ACHN (cell line): ENCODE measurements around the gene PODXL.

Experiments
- DNase-seq: peaks from one replicate; pipeline ENCODE4 v3.0.0-alpha.2; 2015
- in situ Hi-C: cut with HindIII; loops from 2 replicates; pipeline ENCODE4 v1.10.0; 2017; ENCODE audit warnings: low sequenced_read_pairs, low pct_ligation_motif_present, low pct_unique_long_range_greater_than_20kb

The PODXL gene

DNA sequence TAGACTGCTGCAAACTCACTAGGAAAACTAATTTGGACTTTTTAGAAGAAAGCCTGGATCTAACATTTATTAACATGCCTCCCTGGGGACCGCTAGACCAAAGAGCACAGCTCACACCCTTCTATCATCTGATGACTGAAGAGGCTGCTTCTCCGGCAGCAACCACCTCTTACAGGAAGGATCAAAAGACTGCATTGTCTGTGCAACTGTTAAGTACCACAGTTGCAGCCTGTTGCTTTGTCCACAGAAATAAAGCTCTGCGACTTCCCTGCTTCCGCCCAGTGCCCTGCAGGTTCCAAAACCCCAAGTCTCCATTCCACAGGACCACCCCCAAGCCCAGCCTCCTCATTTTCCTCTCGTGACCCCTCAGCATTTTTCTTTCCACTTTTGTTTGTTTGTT lies 14.0 kb upstream of the PODXL start:
- no peak for DNase-seq
- in situ Hi-C loops: no loop called here

DNA sequence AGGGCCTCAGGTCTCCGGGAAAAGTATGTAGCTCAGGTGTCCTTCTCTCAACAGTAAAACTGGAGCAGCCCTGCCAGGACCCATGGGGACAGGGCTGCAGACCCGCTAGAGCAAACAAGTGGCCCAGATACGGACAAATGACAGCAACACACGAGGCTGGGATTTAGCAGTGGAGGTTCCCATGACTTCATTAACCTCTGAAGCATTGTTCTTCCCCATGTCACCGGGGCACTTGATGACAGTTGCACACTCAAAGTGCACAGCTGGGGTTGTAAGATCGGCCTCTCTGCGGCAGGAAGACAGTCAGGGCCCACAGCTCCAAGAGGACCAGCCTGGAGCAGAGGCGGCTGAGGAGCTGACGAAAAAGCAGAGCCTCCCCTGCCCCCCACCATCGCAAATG lies 12.5 kb upstream of the PODXL start:
- in situ Hi-C loops: no loop called here
- DNase-seq: no peak

DNA sequence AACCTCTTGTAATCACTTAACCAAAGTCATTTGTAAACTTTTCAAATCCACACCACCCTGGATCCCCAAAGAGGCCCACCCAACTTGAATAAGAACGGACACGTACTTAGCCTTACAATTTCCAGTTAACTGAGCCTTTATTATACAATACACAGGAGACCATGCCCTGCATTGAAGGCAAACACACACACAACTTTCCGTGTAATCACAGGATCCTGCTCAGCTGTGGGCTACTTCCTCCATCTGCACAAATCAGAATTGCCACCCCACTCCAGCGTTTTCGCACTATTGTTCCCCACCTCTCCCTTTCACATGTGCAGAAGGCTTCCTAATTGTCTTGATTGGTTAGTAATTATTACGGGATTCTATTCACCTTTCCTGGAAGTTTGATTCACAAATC lies 12.1 kb upstream of the PODXL start:
- DNase-seq: no peak
- in situ Hi-C loops: no loop called here

DNA sequence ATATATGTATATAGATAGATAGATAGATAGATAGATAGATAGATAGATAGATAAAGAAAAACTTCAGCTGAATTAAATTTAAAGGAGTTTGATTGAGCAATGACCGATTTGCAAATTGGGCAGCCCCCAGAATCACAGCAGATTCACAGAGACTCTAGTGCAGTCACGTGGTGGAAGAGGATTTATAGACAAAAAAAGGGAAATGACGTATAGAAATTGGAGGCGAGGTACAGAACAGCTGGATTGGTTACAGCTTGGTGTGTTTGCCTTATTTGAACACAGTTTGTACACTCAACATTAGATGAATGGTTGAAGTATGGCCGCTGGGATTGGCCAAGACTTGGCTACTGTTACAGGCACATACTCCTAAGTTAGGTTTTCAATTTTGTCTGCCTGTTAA lies 8.2 kb upstream of the PODXL start:
- in situ Hi-C loops: no loop called here
- DNase-seq: no peak

DNA sequence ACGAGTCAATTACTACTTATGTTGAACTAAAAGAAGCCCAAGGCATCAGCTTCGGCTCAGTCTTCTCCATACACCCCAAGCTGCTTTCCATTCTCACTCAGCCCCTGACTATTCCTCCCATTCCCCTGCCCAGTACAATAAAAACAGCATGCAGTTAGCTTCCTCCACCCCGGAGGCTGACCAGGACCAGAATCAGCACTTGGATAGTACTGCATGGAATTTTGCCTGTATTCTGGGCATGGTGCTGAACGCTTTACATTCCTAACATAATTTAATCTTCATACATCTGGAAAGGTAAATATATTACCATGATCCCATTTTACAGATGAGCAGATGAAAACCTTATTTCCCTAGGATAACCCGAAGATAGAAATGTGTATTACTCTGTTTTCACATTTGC lies 7.5 kb upstream of the PODXL start:
- no peak for DNase-seq
- in situ Hi-C loops: no loop called here

DNA sequence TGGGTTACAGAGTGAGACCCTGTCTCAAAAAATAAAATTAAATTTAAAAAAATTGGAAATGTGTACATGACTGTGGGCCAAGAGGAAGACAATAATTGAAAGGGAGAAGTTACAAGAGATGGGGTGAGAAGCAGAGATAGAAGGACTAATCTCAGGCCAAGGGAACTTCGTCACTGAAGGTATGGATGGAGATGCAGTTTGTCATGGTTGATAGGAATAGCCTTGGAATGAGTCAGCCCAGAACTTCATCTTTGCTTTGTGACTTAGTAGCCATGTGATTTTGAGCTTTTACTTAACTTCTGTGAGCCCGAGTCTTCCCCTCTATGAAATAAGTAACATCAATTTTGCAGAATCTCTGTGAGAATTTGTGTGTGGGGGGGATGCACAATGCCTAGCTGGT lies 6.5 kb upstream of the PODXL start:
- DNase-seq: no peak
- in situ Hi-C loops: no loop called here

DNA sequence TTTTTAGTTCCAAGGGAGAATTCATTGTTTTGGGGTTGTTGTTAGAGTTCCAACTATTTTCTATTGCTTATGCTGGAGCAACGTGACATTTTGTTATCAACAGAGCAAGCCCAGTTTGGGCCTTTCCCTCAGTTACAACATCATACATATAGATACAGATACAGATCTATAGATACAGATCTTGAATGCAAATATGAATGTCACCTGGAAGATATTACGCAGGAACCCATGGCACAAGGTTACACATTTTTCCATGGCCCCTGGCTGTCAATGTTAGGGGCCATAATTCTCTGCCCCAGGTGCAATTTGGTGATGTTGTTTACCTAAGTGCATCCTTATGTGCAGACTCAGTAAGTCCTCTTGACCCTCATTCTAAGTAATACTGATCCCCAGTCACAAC lies 3.6 kb upstream of the PODXL start:
- in situ Hi-C loops: no loop called here
- DNase-seq: no peak

DNA sequence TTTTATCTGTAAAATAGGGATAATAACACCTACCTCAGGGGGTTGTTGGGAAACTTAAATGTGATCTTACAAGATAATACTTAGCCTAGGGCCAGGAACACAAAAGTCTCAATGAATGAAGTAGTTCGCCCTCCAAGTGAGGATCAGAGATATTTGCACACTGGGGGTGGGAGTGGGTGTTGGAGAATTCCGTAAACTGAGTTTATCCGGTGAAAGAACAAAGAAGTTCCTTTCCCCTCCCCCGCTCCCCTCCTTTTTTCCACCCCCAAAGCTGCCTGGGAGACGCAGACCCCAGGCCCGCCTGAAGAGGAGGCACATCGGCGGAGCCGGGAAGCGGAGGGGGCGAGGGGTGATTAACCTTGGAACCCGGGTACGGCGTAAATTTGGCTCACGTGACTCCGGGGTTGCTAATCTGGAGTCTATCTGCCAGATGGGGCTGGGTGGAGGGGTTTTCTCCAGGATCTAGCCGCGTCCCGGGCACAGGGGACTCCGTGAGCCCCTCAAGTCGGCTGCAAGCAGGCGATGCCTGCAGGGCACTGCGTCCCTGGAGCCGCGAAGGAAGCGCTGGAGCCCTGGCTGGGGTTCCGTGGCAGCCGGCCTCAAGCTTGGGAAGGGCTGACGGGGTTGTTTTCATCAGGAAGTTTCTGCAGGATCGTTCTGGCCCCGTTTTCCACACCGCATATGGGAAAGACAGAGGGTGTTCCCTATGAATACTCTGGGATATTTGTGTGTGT lies 1.4 kb upstream of the PODXL start:
- in situ Hi-C loops: no loop called here
- DNase-seq: no peak

DNA sequence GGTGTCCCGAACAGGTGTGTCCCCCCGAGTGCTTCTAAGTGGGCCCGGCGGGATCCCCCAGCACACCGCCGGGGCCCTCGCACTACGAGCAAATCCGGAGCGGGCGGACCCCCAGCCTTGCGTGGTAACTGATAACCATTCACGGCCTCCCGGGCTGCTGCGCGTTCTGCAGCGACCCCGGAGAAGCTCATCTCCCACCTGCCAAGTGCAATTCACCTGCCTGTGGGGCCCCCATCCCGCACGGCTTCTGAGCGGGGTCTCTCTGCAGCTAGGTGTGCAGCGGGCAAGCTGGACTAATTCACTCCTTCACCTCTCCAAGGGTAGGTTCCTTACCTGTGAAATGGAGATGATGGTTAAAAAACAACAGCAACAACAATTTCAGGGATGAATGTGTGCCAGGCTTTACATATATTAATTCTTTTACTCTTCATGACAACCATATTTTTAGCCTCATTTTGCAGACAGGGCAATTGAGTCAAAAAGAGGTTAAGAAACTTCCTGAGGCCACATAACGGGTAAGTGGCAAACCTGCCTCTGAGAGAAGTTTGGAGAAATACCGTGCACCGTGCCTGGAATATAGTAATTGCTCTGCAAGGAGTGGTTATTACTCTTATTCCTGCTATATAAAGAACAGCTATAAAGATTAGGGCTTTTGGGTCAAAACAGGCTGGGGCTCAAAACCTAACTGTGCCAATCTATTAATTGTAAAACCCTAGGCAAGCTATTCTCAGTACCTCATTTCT lies 652 bp upstream of the PODXL start:
- no peak for DNase-seq
- in situ Hi-C loops: no loop called here

DNA sequence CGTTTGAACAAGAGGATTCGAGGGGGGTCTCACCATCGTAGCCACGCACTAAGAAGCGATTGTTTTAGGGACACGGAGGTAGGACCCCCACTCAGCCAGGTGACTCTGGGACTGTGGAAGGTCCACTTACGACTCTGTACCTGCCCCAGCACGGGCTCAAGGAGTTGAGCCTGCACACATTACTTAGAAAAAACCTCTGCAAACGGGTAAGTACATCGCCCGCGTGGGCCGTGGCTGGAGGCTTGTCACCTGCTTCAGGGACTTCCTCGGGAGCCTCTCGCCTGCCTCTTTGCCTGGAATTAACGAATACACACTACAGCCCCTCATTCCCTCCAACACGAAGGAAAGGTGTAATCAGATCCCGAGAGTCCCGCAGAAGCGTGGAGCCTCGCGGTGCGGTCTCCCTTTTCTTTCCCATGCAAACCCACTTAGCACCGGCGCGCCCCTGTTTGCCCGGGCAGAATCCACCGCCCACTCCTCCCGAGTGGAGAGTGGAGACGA lies 826 bp downstream of the PODXL start:
- in situ Hi-C loops: no loop called here
- no peak for DNase-seq

DNA sequence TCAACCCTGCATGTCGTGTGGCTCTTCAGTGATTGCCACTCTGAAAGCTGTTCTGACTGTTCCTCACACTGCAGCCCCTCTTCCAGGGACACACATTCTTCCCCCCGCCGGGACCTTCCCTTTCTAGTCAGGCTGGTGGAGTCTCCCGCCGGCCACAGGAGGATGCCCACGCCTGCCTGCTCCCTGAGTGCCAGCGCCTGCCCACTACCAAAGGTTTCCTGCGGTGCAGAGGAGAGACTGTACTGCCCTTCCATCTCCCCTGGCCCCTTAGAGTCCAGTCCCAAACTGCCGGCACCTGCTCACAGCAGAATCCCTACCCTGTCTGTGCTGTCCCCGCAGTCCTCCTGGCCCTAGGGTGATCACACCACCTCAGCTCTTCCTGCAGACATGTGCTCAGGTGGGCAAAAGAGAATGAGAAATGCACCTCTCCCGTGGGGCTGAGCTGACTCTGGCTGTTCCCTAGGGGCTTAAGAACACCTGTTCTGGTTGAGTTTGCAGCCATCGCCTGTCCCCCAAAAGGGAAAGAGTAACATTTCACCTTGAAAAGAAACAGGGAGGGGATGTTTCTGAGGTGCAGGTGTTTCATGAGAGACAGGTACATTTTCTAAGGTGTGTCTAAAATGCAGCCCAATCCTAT lies 1.4 kb downstream of the PODXL start:
- in situ Hi-C loops: no loop called here
- DNase-seq: no peak

DNA sequence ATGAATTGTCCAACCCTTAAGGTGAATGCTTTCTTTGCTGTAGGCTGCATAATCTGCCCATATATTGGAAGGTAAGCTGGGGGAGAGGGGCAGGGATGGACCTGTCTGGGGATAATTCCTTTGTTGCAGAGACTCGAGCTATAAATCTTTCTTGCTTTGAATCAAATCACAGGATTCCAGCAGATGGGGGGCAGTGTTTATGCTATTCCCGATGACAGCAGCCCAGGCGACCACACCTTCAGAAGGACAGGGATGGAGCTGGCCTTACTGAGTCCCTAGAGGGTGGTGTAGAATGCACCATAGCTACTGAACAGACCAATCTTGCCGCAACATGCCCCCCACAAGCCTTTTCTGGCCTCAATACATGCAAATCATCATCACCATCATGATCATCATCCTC lies 2.5 kb downstream of the PODXL start:
- DNase-seq: no peak
- in situ Hi-C loops: no loop called here

DNA sequence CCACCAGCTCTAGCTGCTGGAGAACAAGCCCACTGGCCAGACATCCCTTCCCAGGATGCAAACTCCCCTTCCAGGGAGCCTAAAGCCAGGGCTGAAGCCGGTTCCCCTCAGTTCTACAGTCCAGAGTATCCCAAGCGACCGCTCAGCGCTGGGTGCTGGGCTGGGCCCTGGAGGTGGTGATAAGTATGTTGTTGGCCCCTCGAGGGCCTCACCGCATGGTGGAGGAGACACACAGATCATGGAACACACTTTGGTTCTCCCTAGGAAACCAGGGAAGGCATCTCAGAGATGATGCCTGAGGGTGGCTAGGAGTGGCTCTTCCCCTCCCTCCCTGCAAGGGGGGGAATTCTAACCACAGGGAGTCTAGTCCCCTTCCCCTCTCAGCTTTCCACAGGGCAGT lies 4.4 kb downstream of the PODXL start:
- no peak for DNase-seq
- in situ Hi-C loops: no loop called here

DNA sequence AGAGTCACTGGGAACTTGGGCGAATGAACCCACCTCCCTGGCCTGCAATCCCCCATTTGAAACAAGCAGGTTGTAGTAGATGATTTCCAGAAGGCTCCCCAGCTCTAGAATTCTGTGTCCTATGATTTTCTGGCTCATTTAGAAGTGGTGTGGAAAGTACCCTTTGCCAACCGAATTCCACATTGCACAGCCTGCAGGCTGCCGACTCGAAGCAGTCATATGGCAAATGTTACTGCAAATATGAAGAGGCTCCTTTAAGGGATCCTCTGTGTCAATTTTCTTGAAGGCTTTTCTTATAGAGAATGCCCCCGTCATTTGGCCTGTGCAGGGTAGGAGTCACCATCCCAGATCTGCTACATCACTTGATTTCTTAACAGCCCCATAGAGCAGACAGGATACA lies 5.6 kb downstream of the PODXL start:
- in situ Hi-C loops: no loop called here
- DNase-seq: no peak

DNA sequence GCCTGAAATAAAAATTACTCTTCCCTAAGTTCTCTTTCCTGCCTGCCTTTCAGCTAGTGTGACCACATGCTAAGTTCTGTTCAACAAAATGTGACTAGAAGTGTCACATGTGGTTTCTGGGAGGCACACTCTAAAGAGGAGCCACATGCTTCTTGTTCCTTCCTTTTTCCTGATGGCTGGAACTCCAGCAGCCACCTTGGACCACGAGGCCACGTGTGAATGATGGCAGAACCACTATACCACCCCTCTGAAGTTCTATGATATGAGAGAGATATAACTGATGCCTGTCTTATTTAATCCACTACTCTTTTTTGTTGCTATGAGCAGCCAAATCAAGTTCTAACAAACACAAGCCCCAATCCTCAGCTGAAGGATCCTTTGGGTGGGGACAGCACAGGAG lies 8.1 kb downstream of the PODXL start:
- no peak for DNase-seq
- in situ Hi-C loops: no loop called here

DNA sequence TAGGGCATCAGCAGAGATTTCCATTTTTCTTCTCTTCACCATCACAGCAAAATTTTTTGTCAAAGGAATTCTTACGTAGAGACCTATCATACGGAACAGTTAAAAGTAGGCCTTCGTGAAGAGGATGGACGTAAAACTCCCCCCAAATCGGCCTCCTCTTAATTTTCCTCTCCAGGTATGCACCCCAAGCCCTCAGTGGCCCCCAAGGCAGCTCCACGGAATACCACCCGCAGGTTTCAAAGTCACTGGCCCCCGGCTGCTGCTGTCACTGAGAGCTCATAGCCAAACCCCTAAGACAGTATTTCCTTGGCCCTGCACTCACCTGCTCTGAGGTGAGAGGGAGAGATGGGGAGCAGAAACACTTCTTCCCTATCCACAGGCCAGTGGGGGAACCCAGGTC lies 8.8 kb downstream of the PODXL start:
- in situ Hi-C loops: no loop called here
- no peak for DNase-seq

DNA sequence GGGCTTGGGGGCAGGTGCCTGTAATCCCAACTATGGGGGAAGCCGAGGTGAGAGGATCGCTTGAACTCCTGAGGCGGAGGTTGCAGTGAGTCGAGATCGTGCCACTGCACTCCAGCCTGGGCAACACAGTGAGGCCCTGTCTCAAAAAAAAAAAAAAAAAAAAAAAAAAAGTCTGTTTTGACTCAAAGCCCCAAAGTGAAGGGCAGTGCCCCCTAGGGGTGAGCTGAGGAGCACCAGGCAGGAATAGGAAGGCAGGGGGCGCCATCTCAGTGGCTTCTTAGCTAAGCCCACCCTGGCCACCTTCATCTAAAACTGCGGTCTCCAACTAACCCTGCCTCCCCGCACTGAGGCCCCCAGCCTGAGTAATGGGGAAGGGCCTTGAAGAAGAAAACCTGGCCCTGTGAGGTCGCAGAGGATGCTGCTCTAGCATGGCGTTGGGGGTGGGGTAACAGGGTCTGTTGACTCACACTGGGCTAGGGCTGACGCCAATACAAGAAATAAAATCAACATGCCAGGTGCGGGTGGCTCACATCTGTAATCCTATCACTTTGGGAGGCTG lies 9.8 kb downstream of the PODXL start:
- peak; percentile 79 for DNase-seq

DNA sequence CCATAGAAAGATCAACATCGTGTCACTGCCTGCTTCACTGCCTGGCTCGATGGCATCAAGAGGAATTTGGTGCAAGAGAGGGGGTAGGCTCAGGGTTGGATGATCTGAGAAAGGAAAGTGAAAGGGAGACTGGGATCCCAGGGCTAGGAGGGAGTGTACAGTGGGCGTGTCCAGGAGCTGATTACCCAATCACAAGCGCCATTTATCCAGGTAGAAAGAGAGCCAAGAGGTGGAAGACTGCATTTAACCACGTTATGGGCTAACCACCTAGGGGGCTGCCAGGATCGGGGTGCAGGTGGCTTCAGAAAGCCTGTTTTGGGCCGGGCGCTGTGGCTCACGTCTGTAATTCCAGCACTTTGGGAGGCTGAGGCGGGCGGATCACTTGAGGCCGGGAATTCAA lies 10.3 kb downstream of the PODXL start:
- in situ Hi-C loops: no loop called here
- peak; percentile 41 for DNase-seq

More for the DNA sequence above, 9.8 kb downstream of the PODXL start:
- in situ Hi-C loops: no loop called here
